ENCODE measurements around the gene RPUSD1. TPM values are rescaled to one million over a fixed set of nuclear protein-coding genes. Genes with fewer than 3 reads are reported as not detected.

The RPUSD1 gene
- total and polyA plus RNA-seq, 9 donors, result 11.1 to 18.6 (median 15.4) TPM; not detected in 1

DNA sequence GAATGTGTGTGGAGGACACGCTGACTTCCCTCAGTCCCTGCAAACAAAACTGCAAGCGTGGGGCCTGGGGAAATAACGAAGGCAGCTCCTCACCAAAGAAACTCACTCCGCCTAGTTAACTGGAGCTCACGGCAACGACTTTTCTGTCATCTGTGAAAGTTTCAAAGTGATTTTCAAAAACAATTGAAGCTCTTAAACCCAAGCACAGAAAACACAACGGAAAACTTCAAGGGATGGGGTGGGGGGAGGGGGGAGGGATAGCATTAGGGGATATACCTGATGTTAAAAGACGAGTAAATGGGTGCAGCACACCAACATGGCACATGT lies 15.5 kb upstream of the RPUSD1 start:
- intact Hi-C loops (cut with DNase I), result no loop called here
- no peaks in the 10 kb centered on the region for H3K9me3 ChIP-seq
- 32% methylated on average over 8 of the region's 8 CpGs for WGBS, 3 donors

DNA sequence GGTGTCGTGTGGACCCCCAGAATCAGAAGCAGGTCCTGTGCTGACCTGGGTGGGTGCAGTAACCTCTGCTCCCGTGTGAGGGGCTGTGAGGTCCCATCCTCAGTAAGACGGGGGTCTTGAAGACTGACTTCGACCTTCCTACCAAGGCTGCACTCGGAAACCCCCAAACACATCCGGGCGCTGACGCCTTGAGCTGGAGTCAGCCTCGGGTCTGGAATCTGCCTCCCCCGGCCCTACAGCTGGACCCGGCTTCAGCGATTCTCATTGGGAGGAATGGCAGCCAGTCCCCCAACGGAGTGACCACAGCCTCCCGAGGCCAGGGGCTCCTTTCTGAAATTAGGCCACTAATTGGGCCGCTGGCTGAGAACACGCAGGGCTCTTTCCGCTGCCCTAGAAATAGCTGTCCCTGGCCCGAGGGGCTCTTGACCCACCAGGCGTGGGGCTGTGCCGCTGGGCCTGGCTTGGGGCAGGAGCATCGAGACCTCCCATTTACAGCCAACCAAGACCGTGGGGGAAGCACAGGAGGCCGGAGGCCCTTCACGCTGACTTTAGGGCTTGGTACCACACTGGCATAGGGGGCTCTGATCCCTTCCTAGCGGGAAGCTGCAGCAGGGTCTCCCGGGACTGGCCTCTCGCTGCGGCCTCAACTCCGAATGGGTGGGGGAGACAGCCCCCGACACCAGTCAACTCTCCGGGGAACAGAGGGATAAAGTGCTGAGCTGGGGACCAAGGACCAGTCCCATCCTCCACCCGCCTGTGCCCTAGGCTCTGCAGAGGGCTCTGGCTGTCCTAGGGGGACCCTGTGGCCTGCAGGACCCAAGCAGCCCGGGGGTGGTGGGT lies 15.0 kb upstream of the RPUSD1 start:
- no peak for TF ChIP-seq POLR2A (IDR thresholded peaks at IDR 0.05)
- TF ChIP-seq, protein P1, sequence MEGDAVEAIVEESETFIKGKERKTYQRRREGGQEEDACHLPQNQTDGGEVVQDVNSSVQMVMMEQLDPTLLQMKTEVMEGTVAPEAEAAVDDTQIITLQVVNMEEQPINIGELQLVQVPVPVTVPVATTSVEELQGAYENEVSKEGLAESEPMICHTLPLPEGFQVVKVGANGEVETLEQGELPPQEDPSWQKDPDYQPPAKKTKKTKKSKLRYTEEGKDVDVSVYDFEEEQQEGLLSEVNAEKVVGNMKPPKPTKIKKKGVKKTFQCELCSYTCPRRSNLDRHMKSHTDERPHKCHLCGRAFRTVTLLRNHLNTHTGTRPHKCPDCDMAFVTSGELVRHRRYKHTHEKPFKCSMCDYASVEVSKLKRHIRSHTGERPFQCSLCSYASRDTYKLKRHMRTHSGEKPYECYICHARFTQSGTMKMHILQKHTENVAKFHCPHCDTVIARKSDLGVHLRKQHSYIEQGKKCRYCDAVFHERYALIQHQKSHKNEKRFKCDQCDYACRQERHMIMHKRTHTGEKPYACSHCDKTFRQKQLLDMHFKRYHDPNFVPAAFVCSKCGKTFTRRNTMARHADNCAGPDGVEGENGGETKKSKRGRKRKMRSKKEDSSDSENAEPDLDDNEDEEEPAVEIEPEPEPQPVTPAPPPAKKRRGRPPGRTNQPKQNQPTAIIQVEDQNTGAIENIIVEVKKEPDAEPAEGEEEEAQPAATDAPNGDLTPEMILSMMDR (IDR thresholded peaks at IDR 0.05), result no peak
- TF ChIP-seq EP300 (IDR thresholded peaks at IDR 0.05), result no peak
- 32 to 40% (median 40%) methylated on average over 33 of the region's 33 CpGs for WGBS, 3 donors
- Histone ChIP-seq H3K36me3 (no peaks in the 10 kb centered on the region), H3K9me3 (peaks cover 0 to 6% of the 10 kb centered on the region in 2 donors), H3K27me3 (peaks cover 9% of the 10 kb centered on the region), H3K4me1 (ENCODE audit: insufficient read depth) (peaks cover 4% of the 10 kb centered on the region), H3K27ac (no peak overlapping the region), H3K4me3 (no peak overlapping the region)
- DNase-seq, result no peak
- intact Hi-C loops (cut with DNase I), result no loop called here

More for the DNA sequence above, 15.5 kb upstream of the RPUSD1 start:
- no peaks in the 10 kb centered on the region for H3K36me3 ChIP-seq
- H3K4me1 ChIP-seq (ENCODE audit: insufficient read depth), result peaks cover 7% of the 10 kb centered on the region
- no peak overlapping the region for H3K4me3 ChIP-seq
- no peak overlapping the region for H3K27ac ChIP-seq
- peaks cover 9% of the 10 kb centered on the region for H3K27me3 ChIP-seq
- no peak for DNase-seq
- TF ChIP-seq EP300 (IDR thresholded peaks at IDR 0.05), result no peak
- TF ChIP-seq, protein P1 (IDR thresholded peaks at IDR 0.05), result no peak
- no peak for TF ChIP-seq POLR2A (IDR thresholded peaks at IDR 0.05)

DNA sequence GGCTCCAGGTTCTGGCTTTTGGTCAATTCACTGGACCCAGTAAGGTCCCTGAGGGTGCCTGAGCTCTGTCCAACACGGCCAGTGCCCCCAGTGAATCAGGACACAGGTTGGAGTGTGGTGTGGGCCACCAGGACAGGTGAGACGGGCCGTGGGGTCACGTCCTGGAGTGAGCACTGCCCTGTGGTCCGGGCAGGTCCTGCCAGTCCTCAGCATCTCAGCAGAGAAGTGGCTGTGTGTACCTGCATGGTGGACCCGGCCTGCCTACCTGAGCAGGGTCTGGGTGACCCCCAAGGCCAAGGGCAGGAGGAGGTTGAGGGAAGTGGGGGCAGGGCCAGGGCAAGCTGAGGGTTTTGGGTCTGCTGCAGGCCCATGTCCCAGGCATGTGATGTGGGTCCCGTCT lies 14.3 kb upstream of the RPUSD1 start:
- H3K27ac ChIP-seq, result no peak overlapping the region
- H3K36me3 ChIP-seq, result no peaks in the 10 kb centered on the region
- TF ChIP-seq POLR2A (IDR thresholded peaks at IDR 0.05) (no peak), EP300 (IDR thresholded peaks at IDR 0.05) (no peak)
- TF ChIP-seq, protein P1 (IDR thresholded peaks at IDR 0.05), result no peak
- peaks cover 0 to 10% of the 10 kb centered on the region in 2 donors for H3K9me3 ChIP-seq
- 59 to 68% (median 60%) methylated on average over 7 of the region's 7 CpGs for WGBS, 3 donors
- intact Hi-C loops (cut with DNase I), result no loop called here
- peaks cover 2% of the 10 kb centered on the region for H3K4me1 ChIP-seq (ENCODE audit: insufficient read depth)
- peaks cover 9% of the 10 kb centered on the region for H3K27me3 ChIP-seq
- H3K4me3 ChIP-seq, result no peak overlapping the region
- no peak for DNase-seq

DNA sequence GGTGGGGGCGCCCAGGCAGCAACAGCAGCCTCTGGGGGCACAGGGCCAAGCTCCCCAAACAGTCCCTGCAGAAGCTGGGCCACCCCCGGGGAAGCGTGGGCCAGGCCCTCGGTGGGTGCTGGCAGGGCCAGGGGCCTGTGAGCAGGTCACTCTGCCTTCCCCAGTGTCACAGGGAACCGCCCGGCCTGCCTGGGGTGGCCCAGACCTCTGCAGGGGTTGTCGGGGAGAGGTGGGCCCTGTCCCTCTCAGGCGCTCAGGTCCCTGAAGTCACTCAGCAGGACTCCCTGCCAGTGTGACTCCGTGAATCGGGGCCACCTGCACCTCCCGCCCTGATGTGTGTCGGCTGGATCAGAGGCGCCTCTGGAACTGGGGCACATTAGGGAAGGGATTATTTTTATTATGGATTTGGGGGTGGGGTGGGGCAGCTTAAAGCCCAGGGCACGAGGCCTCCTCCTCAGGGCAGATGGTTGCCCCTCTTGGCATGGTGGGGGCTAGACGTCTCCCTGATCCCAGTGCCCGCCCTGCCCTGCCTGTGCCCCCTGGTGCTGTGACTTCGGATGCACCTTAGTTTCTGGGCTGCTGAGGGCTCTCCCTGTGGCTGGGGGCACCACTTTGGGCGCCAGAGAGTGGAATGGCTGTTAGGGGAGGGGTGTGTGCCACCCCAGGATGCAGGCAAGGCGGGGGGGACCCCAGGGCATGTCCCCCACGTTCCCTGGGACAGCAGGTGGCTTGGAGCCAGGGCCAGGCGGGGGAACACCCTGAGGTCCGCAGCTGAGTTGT lies 13.6 kb upstream of the RPUSD1 start:
- TF ChIP-seq, protein P1 (IDR thresholded peaks at IDR 0.05), result no peak
- no peak for TF ChIP-seq POLR2A (IDR thresholded peaks at IDR 0.05)
- no peak for TF ChIP-seq EP300 (IDR thresholded peaks at IDR 0.05)
- 39 to 54% (median 45%) methylated on average over 19 to 22 of the region's 22 CpGs for WGBS, 3 donors
- Histone ChIP-seq H3K27me3 (peaks cover 9% of the 10 kb centered on the region), H3K9me3 (peaks cover 0 to 10% of the 10 kb centered on the region in 2 donors), H3K27ac (no peak overlapping the region), H3K36me3 (no peaks in the 10 kb centered on the region), H3K4me1 (ENCODE audit: insufficient read depth) (peaks cover under 1% of the 10 kb centered on the region), H3K4me3 (no peak overlapping the region)
- DNase-seq, result no peak
- intact Hi-C loops (cut with DNase I), result no loop called here
